AG04450 (cell line): ENCODE data around the gene SRPK3. TPM values are rescaled to one million over a fixed set of nuclear protein-coding genes. Genes with fewer than 3 reads are reported as not detected.

Experiments
- CTCF ChIA-PET: fragments of 300-600, 350-600 bp; formaldehyde crosslinking; extraction: SDS; loops from one replicate; lab custom pipeline; 2022; ENCODE audit warnings: antibody characterized with exemption, inconsistent platforms; lab: Charles Lee
- POLR2A ChIA-PET: fragments of 350-600 bp; formaldehyde crosslinking; extraction: SDS; loops from one replicate; lab custom pipeline; 2021; ENCODE audit warnings: antibody characterized with exemption, inconsistent platforms; lab: Yijun Ruan, JAX
- DNase-seq: peaks from one replicate; pipeline ENCODE4 v3.0.0-alpha.2; 2011; ENCODE audit warnings: low read depth, low spot score
- H3K27ac ChIP-seq: one replicate; pipeline ENCODE4 v1.5.1; 2012; ENCODE audit warnings: low read depth, low read length, control low read depth
- H3K27me3 ChIP-seq: one replicate; pipeline ENCODE4 v1.6.0; 2012; ENCODE audit warnings: low read length; ENCODE audit not compliant: control insufficient read depth, insufficient read depth
- H3K4me3 ChIP-seq: 2 replicates; pipeline ENCODE4 v1.5.1; 2011; ENCODE audit warnings: mild to moderate bottlenecking, low read depth, low read length, control low read depth
- H3K9me3 ChIP-seq: 2 replicates; pipeline ENCODE4 v1.5.1; 2012; ENCODE audit warnings: low read length; ENCODE audit not compliant: control insufficient read depth, insufficient read depth
- polyA plus RNA-seq: library from polyadenylated mRNA; depleted of rRNA; stranded (reverse); fragments of >200 nt; gene quantifications from 2 replicates; pipeline ENCODE4 v1.2.3, GENCODE V29; 2011
- TF ChIP-seq, protein P1 (sequence below): IDR thresholded peaks from 2 replicates; pipeline ENCODE4 v1.5.1; 2011; ENCODE audit warnings: low read depth, low read length, control low read depth, inconsistent platforms

The SRPK3 gene
- polyA plus RNA-seq, 1 experiment: 0.27 TPM

DNA sequence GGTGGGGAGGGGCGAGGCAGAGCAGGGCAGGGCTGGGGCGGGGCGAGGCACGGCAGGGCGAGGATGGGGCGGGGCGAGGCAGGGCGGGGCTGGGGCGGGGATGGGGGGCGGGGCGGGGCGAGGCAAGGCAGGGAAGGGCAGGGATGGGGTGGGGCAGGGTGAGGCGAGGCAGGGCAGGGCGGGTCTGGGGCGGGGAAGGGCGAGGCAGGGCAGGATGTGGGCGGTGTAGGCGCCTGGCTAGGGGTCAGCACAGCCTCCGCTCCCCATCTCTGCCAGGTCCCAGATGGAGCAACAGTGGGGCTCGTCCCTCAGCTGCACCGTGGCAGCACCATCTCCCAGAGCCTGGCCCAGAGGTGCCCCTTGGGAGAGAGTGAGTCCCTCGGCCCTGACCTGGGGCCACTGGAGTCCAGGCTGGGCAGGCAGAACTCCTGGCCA, 4.2 kb upstream of the SRPK3 start:
- Histone ChIP-seq H3K9me3 (no peaks in the 10 kb centered on the region), H3K4me3 (no peak overlapping the region), H3K27ac (no peak overlapping the region), H3K27me3 (no peaks in the 10 kb centered on the region)
- TF ChIP-seq, protein P1, sequence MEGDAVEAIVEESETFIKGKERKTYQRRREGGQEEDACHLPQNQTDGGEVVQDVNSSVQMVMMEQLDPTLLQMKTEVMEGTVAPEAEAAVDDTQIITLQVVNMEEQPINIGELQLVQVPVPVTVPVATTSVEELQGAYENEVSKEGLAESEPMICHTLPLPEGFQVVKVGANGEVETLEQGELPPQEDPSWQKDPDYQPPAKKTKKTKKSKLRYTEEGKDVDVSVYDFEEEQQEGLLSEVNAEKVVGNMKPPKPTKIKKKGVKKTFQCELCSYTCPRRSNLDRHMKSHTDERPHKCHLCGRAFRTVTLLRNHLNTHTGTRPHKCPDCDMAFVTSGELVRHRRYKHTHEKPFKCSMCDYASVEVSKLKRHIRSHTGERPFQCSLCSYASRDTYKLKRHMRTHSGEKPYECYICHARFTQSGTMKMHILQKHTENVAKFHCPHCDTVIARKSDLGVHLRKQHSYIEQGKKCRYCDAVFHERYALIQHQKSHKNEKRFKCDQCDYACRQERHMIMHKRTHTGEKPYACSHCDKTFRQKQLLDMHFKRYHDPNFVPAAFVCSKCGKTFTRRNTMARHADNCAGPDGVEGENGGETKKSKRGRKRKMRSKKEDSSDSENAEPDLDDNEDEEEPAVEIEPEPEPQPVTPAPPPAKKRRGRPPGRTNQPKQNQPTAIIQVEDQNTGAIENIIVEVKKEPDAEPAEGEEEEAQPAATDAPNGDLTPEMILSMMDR: no peak
- ChIA-PET POLR2A (no interaction called here), CTCF (no interaction called here)
- no peak for DNase-seq

DNA sequence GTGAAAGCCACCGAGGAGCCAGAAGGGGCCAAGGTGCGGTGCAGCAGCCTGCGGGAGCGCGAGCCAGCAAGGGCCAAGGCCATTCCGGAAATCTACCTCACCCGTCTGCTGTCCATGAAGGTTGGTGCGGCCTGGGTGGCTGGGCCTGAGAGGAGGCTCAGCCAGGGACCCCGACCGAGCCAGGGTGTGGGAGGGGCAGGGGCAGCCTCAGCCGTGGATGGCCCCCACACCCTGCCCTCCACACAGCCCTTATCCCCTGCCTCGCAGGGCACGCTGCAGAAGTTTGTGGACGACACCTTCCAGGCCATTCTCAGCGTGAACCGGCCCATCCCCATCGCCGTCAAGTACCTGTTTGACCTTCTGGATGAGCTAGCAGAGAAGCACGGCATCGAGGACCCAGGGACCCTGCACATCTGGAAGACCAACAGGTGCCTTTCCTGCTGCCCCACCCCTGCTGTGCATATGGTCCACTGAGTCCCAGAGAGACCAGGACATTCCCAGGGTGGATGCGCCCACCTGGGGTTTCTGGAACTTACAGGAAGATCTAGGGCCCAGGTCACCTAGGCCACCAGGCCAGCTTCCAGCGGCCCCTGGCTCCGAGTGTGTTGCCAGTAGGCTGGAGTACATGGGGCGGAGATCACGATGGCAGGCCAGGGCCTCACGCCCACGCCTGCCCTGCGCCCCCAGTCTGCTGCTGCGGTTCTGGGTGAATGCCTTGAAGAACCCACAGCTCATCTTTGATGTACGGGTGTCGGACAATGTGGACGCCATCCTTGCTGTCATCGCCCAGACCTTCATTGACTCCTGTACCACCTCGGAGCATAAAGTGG, 3.4 kb upstream of the SRPK3 start:
- no peak overlapping the region for H3K27ac ChIP-seq
- no peak overlapping the region for H3K4me3 ChIP-seq
- TF ChIP-seq, protein P1: no peak
- ChIA-PET POLR2A (no interaction called here), CTCF (no interaction called here)
- no peaks in the 10 kb centered on the region for H3K27me3 ChIP-seq
- no peak for DNase-seq
- no peaks in the 10 kb centered on the region for H3K9me3 ChIP-seq

DNA sequence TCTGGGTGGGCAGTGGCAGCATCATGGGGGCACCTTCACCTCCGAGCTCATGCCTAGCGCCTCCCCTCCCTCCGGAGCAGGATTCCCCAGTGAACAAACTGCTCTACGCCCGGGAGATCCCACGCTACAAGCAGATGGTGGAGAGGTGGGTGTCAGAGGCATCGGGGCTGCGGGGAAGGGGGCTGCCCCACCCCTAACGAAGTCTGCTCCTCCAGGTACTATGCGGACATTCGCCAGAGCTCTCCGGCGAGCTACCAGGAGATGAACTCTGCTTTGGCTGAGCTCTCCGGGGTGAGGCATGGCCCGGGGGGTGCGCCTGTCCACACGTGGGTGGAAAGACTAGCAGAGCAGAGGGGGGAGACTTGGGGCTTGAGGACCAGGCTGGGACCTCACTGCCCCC, 2.7 kb upstream of the SRPK3 start:
- Histone ChIP-seq H3K4me3 (no peak overlapping the region), H3K9me3 (no peaks in the 10 kb centered on the region), H3K27me3 (no peaks in the 10 kb centered on the region), H3K27ac (no peak overlapping the region)
- ChIA-PET POLR2A (no interaction called here), CTCF (no interaction called here)
- TF ChIP-seq, protein P1: no peak
- no peak for DNase-seq

- Histone ChIP-seq H3K4me3 (no peak overlapping the region), H3K9me3 (no peaks in the 10 kb centered on the region), H3K27ac (no peak overlapping the region), H3K27me3 (no peaks in the 10 kb centered on the region)
- no peak for DNase-seq
- ChIA-PET CTCF (no interaction called here), POLR2A (no interaction called here)
- TF ChIP-seq, protein P1: no peak
These were observed 2.1 kb upstream of the SRPK3 start for GRCh38 chrX:153778684-153779101.

- Histone ChIP-seq H3K27me3 (no peaks in the 10 kb centered on the region), H3K4me3 (no peak overlapping the region), H3K9me3 (no peaks in the 10 kb centered on the region), H3K27ac (no peak overlapping the region)
- CTCF ChIA-PET: no interaction called here
- TF ChIP-seq, protein P1: no peak
- POLR2A ChIA-PET: interaction anchor here (1.7 kb wide), 1 partner anchor 14 kb away, joined by 4 read pairs; the partner anchor contains the start of genes IDH3G and SSR4
- DNase-seq: no peak
These were observed 757 bp upstream of the SRPK3 start for GRCh38 chrX:153779891-153780677.
